Upper lobe of left lung (tissue), 4 donors: ENCODE results near the gene IDUA.

Experiments
- POLR2A ChIP-seq, 4 donors: fragments of 450-650 bp; IDR thresholded peaks; one replicate each; pipeline ENCODE4 v1.5.1; 2016 to 2017; ENCODE audit warnings: antibody characterized with exemption in 4 of 4, mild to moderate bottlenecking in 2 of 4
- POLR2AphosphoS5 ChIP-seq, 2 donors: sonication (generic); formaldehyde crosslinking; IDR thresholded peaks; one replicate each; pipeline ENCODE4 v1.5.1; 2017; ENCODE audit warnings: antibody characterized with exemption in 2 of 2
- TF ChIP-seq, protein P1 (sequence below), 6 experiments: fragments of 450-650 bp in 4 of 6; fragments of 200-600 bp in 2 of 6; sonication (generic) in 2 of 6; IDR thresholded peaks; one replicate each; pipeline ENCODE4 v1.5.1; 2016 to 2019; ENCODE audit warnings: antibody characterized with exemption in 6 of 6

DNA sequence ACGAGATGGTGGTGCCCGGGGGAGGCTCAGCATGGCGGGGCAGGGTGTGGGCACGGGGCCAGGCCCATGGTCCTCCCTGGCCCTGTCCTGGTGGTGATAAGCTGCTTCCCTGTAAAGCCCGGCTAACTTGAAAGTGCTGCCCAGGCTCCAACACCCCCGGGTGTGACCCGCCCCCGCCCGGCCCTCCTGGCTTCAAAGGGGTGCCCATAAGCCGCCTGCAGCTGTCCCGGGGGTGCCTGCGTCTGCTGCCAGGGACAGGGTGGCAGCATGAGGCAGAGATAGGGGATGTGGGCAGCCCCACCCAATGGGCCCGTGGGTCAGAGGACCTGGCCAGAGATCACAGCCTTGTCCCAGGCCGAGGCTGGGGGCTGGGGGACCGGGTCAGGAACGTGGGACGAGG is 42.7 kb downstream of the IDUA start:
- TF ChIP-seq POLR2AphosphoS5 (IDR thresholded peaks at IDR 0.05) (no peak), POLR2A (IDR thresholded peaks at IDR 0.05) (no peak)
- TF ChIP-seq, protein P1, sequence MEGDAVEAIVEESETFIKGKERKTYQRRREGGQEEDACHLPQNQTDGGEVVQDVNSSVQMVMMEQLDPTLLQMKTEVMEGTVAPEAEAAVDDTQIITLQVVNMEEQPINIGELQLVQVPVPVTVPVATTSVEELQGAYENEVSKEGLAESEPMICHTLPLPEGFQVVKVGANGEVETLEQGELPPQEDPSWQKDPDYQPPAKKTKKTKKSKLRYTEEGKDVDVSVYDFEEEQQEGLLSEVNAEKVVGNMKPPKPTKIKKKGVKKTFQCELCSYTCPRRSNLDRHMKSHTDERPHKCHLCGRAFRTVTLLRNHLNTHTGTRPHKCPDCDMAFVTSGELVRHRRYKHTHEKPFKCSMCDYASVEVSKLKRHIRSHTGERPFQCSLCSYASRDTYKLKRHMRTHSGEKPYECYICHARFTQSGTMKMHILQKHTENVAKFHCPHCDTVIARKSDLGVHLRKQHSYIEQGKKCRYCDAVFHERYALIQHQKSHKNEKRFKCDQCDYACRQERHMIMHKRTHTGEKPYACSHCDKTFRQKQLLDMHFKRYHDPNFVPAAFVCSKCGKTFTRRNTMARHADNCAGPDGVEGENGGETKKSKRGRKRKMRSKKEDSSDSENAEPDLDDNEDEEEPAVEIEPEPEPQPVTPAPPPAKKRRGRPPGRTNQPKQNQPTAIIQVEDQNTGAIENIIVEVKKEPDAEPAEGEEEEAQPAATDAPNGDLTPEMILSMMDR (IDR thresholded peaks at IDR 0.05): no peak
